ENCODE measurements around the gene STUB1. TPM values are rescaled to one million over a fixed set of nuclear protein-coding genes. Genes with fewer than 3 reads are reported as not detected.

STUB1 gene
- total RNA-seq, 1 experiment from 2014 or later = 111 TPM

- Histone ChIP-seq H3K27me3 (ENCODE audit: insufficient read depth, low read length) (no peaks in the 10 kb centered on the region), H3K79me2 (ENCODE audit: insufficient read depth, low read length) (peaks cover 54% of the 10 kb centered on the region), H2AFZ (ENCODE audit: low read depth, low read length, poor library complexity, severe bottlenecking) (no peak overlapping the region), H3K27ac (ENCODE audit: low read depth, low read length) (peak overlapping the region; percentile 98), H3K4me3 (replicated peaks in 1 of 2; ENCODE audit: low read depth in 1 of 2, low read length in 2 of 2) (peak overlapping the region; percentile 71 to 90; a peak in 3 of 4 replicates), H3K4me2 (ENCODE audit: low read length) (peak overlapping the region; percentile 97), H3K4me1 (ENCODE audit: control insufficient read depth in 1 of 2, insufficient read depth in 2 of 2, low read length in 2 of 2) (peaks cover 21 to 60% of the 10 kb centered on the region in 2 experiments), H3K9me3 (ENCODE audit: control insufficient read depth in 1 of 2, insufficient read depth in 1 of 2, low read depth in 1 of 2, low read length in 2 of 2) (no peaks in the 10 kb centered on the region), H3K9me2 (ENCODE audit: insufficient read depth) (no peaks in the 10 kb centered on the region), H4K20me1 (ENCODE audit: insufficient read depth) (no peaks in the 10 kb centered on the region), H3K9ac (ENCODE audit: low read length) (peak overlapping the region; percentile 92), H3K36me3 (ENCODE audit: control insufficient read depth in 1 of 2, insufficient read depth in 2 of 2, low read length in 2 of 2) (peaks cover 0 to 33% of the 10 kb centered on the region in 2 experiments; a peak in 2 of 4 replicates)
- ATAC-seq (no peak), DNase-seq (ENCODE audit: low read depth, low spot score) (no peak)
- RAD21 ChIA-PET (ENCODE audit: low non-redundant PET in 1 of 2, low total read pairs in 2 of 2, uncharacterized antibody in 2 of 2, unreplicated experiment in 2 of 2) = no interaction called here
- BruUV-seq (replicated peaks) = no TSS peak
- intact Hi-C loops (cut with micrococcal nuclease) = no loop called here
- TF ChIP-seq SRF (IDR thresholded peaks at IDR 0.05; ENCODE audit: low read depth) = no peak
- no peak for TF ChIP-seq EZH2phosphoT487 (IDR thresholded peaks at IDR 0.05; ENCODE audit: borderline replicate concordance)
- TF ChIP-seq, protein P1, sequence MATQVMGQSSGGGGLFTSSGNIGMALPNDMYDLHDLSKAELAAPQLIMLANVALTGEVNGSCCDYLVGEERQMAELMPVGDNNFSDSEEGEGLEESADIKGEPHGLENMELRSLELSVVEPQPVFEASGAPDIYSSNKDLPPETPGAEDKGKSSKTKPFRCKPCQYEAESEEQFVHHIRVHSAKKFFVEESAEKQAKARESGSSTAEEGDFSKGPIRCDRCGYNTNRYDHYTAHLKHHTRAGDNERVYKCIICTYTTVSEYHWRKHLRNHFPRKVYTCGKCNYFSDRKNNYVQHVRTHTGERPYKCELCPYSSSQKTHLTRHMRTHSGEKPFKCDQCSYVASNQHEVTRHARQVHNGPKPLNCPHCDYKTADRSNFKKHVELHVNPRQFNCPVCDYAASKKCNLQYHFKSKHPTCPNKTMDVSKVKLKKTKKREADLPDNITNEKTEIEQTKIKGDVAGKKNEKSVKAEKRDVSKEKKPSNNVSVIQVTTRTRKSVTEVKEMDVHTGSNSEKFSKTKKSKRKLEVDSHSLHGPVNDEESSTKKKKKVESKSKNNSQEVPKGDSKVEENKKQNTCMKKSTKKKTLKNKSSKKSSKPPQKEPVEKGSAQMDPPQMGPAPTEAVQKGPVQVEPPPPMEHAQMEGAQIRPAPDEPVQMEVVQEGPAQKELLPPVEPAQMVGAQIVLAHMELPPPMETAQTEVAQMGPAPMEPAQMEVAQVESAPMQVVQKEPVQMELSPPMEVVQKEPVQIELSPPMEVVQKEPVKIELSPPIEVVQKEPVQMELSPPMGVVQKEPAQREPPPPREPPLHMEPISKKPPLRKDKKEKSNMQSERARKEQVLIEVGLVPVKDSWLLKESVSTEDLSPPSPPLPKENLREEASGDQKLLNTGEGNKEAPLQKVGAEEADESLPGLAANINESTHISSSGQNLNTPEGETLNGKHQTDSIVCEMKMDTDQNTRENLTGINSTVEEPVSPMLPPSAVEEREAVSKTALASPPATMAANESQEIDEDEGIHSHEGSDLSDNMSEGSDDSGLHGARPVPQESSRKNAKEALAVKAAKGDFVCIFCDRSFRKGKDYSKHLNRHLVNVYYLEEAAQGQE (IDR thresholded peaks at IDR 0.05; ENCODE audit: low read depth) = no peak
- peak; percentile 38 for TF ChIP-seq POLR2A (IDR thresholded peaks at IDR 0.05; ENCODE audit: borderline replicate concordance, extremely low read depth, insufficient read depth, insufficient read length)
- POLR2A ChIA-PET = no interaction called here
- CTCF ChIA-PET = interaction anchor here (1.2 to 1.4 kb wide), 2 partner anchors 10 to 33 kb away, joined by 3 to 6 read pairs; no protein-coding TSS in a partner anchor
Observed at GRCh38 chr16:684961-685696, 4.9 kb downstream of the STUB1 start.
